Measurements from ENCODE around the gene TPX2.

TPX2 gene

GRCh38 chr20:31843288-31843687, 104.2 kb downstream of the TPX2 start:
- DNase-seq (ENCODE audit: extremely low spot score, insufficient read length, low read depth) (no peak), FAIRE-seq (no peak)

- DNase-seq (ENCODE audit: extremely low spot score, insufficient read length, low read depth) = no peak
- FAIRE-seq = no peak
Observed at GRCh38 chr20:31843881-31844280, 104.8 kb downstream of the TPX2 start.

- no peak for FAIRE-seq
- no peak for DNase-seq (ENCODE audit: extremely low spot score, insufficient read length, low read depth)
Observed at GRCh38 chr20:31844737-31845299, 105.7 kb downstream of the TPX2 start.

DNA sequence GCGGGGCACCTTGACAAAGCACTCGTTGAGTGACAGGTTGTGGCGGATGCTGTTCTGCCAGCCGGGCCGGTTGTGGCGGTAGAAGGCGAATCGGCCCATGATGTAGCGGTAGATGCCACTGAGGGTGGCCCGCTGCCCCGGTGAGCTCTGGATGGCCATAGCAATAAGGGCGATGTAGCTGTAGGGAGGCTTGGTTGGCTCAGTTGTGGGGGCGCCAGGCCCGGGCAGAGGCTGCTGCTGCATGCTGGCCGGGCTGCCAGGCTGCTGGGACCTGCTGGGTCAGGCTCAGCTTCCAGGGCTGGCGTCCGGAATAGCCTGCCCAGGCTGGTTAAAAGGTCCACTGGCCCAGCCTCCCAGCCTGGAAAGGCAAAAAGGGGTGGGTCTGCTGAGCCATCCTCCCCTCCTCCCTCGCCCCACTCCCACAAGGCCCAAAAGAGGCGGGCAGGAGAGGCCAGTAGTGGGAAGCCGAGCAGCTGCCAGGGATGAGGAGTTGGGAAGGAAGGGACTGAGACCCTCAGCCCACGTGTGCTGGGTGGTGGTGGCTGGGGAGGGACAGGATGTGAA, 106.3 kb downstream of the TPX2 start, which contains the start of gene FOXS1:
FOXS1 (minus strand) TSS at position 305 of the 564 bp plus-strand sequence; CDS start at position 243, 62 bp downstream.
- DNase-seq (ENCODE audit: extremely low spot score, insufficient read length, low read depth) (no peak), FAIRE-seq (no peak)

- no peak for FAIRE-seq
- DNase-seq (ENCODE audit: extremely low spot score, insufficient read length, low read depth) = no peak
Observed at GRCh38 chr20:31846793-31847138, 107.7 kb downstream of the TPX2 start.

GRCh38 chr20:31848088-31848999, 109.3 kb downstream of the TPX2 start:
- no peak for FAIRE-seq

GRCh38 chr20:31849306-31849930, 110.3 kb downstream of the TPX2 start:
- FAIRE-seq (no peak), DNase-seq (ENCODE audit: extremely low spot score, insufficient read length, low read depth) (no peak)

More at GRCh38 chr20:31848088-31848999, 109.3 kb downstream of the TPX2 start:
- no peak for DNase-seq (ENCODE audit: extremely low spot score, insufficient read length, low read depth)
